Activated CD4-positive, alpha-beta T cell treated with anti-CD3 and anti-CD28 coated beads, Interleukin-2, amount 50 U/mL, for 16 hours (primary cell): ENCODE measurements around the gene ARL8A.
"Not testable (repeated sequence)": the region's sequence is repeated elsewhere in the genome, so short reads cannot be mapped to it uniquely, and the experiment has no call there.

Experiments
- DNase-seq: peaks from one replicate; pipeline ENCODE4 v3.0.0-alpha.2; 2020

Gene ARL8A

GRCh38 chr1:202156590-202156989 lies 12.1 kb upstream of the ARL8A start:
- no peak for DNase-seq

- no peak for DNase-seq
Measured at GRCh38 chr1:202155478-202156021, 11.0 kb upstream of the ARL8A start.

GRCh38 chr1:202154766-202155477 lies 10.4 kb upstream of the ARL8A start:
- peak; percentile 65 for DNase-seq

GRCh38 chr1:202154148-202154765 lies 9.7 kb upstream of the ARL8A start:
- DNase-seq, result no peak

- no peak for DNase-seq
Measured at GRCh38 chr1:202153284-202153683, 8.7 kb upstream of the ARL8A start.

- DNase-seq, result no peak
Measured at GRCh38 chr1:202152399-202152798, 7.9 kb upstream of the ARL8A start.

GRCh38 chr1:202151045-202151444 lies 6.5 kb upstream of the ARL8A start:
- no peak for DNase-seq

- no peak for DNase-seq
Measured at GRCh38 chr1:202150602-202151001, 6.1 kb upstream of the ARL8A start.

- no peak for DNase-seq
Measured at GRCh38 chr1:202150187-202150586, 5.7 kb upstream of the ARL8A start.

- DNase-seq, result no peak
Measured at GRCh38 chr1:202149566-202149965, 5.0 kb upstream of the ARL8A start.

GRCh38 chr1:202148391-202148790 lies 3.9 kb upstream of the ARL8A start:
- DNase-seq, result no peak

- DNase-seq, result no peak
Measured at GRCh38 chr1:202146993-202147392, 2.5 kb upstream of the ARL8A start.

- no peak for DNase-seq
Measured at GRCh38 chr1:202146279-202146678, 1.7 kb upstream of the ARL8A start.

GRCh38 chr1:202145744-202146140 lies 1.2 kb upstream of the ARL8A start:
- DNase-seq, result not testable (repeated sequence)

- peak; percentile 72 for DNase-seq
Measured at GRCh38 chr1:202145068-202145743, 669 bp upstream of the ARL8A start.

- no peak for DNase-seq
Measured at GRCh38 chr1:202143768-202144401, 652 bp downstream of the ARL8A start.

GRCh38 chr1:202143011-202143767 lies 1.3 kb downstream of the ARL8A start:
- DNase-seq, result no peak

- not testable (repeated sequence) for DNase-seq
Measured at GRCh38 chr1:202141468-202141867, 3.1 kb downstream of the ARL8A start.

GRCh38 chr1:202140833-202141232 lies 3.7 kb downstream of the ARL8A start:
- no peak for DNase-seq

GRCh38 chr1:202135221-202135721 lies 9.3 kb downstream of the ARL8A start:
- DNase-seq, result peak; percentile 61

- no peak for DNase-seq
Measured at GRCh38 chr1:202134645-202135172, 9.8 kb downstream of the ARL8A start.

- no peak for DNase-seq
Measured at GRCh38 chr1:202133989-202134388, 10.5 kb downstream of the ARL8A start.
